ENCODE results near the gene TGM3.
A peak's percentile ranks its signal among the peaks of the same experiment; 100 is the strongest.

TGM3 gene

GRCh38 chr20:2379511-2380229 is 83.9 kb downstream of the TGM3 start:
- no peak for DNase-seq

GRCh38 chr20:2380601-2381000 is 84.8 kb downstream of the TGM3 start, which contains the start of gene TGM6:
Gene TGM6 (plus strand): TSS chr20:2380901. CDS start chr20:2380969, 68 bp downstream.
- DNase-seq = no peak

- no peak for DNase-seq
Measured at GRCh38 chr20:2381303-2381702, 85.5 kb downstream of the TGM3 start.

- no peak for DNase-seq
Measured at GRCh38 chr20:2382833-2383232, 87.0 kb downstream of the TGM3 start.

GRCh38 chr20:2385026-2385425 is 89.2 kb downstream of the TGM3 start:
- DNase-seq = peak in 7 of 58 donors; percentile 2 to 38 (median 26)

- DNase-seq = peak in 11 of 58 donors; percentile 9 to 47 (median 21)
Measured at GRCh38 chr20:2385496-2385895, 89.7 kb downstream of the TGM3 start.

- peak in 2 of 58 donors; percentile 8 to 17 for DNase-seq
Measured at GRCh38 chr20:2386516-2387179, 90.8 kb downstream of the TGM3 start.

GRCh38 chr20:2387180-2387577 is 91.4 kb downstream of the TGM3 start:
- DNase-seq = peak in 1 of 58 donors; percentile 10

GRCh38 chr20:2387580-2387979 is 91.8 kb downstream of the TGM3 start:
- DNase-seq = peak in 8 of 58 donors; percentile 8 to 60 (median 26)

Measured in anterior cingulate cortex (tissue), 58 donors.